ENCODE measurements around the gene PRKCZ.

DNA sequence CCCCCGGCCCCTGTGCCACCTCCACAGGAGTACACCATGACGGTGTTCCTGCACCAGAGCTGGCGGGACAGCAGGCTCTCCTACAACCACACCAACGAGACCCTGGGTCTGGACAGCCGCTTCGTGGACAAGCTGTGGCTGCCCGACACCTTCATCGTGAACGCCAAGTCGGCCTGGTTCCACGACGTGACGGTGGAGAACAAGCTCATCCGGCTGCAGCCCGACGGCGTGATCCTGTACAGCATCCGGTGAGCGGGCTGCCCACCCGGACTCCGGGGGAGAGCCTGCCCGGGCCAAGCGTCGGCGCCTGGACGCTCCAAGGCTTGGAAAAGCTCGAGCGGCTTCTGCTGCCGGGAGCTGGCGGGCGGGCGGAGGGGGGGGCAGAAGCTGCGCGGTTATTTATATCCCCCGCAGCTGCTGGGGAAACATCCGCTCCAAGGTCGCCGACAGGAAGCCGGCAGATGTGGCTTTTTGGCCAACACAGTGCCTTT lies 24.7 kb upstream of the PRKCZ start:
- TF ChIP-seq, protein P1, sequence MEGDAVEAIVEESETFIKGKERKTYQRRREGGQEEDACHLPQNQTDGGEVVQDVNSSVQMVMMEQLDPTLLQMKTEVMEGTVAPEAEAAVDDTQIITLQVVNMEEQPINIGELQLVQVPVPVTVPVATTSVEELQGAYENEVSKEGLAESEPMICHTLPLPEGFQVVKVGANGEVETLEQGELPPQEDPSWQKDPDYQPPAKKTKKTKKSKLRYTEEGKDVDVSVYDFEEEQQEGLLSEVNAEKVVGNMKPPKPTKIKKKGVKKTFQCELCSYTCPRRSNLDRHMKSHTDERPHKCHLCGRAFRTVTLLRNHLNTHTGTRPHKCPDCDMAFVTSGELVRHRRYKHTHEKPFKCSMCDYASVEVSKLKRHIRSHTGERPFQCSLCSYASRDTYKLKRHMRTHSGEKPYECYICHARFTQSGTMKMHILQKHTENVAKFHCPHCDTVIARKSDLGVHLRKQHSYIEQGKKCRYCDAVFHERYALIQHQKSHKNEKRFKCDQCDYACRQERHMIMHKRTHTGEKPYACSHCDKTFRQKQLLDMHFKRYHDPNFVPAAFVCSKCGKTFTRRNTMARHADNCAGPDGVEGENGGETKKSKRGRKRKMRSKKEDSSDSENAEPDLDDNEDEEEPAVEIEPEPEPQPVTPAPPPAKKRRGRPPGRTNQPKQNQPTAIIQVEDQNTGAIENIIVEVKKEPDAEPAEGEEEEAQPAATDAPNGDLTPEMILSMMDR (IDR thresholded peaks at IDR 0.05; ENCODE audit: low read depth, low read length): no peak
- TF ChIP-seq EZH2phosphoT487 (IDR thresholded peaks at IDR 0.05; ENCODE audit: low read depth): no peak

All from OCI-LY3 (cell line).